GM18868 (cell line): ENCODE measurements around the gene SETD2.
"Not testable (repeated sequence)": the region's sequence is repeated elsewhere in the genome, so short reads cannot be mapped to it uniquely, and the experiment has no call there.

Source experiments
- ATAC-seq: cut with Tn5 transposase; IDR thresholded peaks from one replicate; pipeline ENCODE4 v1.9.1; 2021; ENCODE audit warnings: mild to moderate bottlenecking, moderate library complexity; ENCODE audit not compliant: unreplicated experiment

Gene SETD2, protein sequence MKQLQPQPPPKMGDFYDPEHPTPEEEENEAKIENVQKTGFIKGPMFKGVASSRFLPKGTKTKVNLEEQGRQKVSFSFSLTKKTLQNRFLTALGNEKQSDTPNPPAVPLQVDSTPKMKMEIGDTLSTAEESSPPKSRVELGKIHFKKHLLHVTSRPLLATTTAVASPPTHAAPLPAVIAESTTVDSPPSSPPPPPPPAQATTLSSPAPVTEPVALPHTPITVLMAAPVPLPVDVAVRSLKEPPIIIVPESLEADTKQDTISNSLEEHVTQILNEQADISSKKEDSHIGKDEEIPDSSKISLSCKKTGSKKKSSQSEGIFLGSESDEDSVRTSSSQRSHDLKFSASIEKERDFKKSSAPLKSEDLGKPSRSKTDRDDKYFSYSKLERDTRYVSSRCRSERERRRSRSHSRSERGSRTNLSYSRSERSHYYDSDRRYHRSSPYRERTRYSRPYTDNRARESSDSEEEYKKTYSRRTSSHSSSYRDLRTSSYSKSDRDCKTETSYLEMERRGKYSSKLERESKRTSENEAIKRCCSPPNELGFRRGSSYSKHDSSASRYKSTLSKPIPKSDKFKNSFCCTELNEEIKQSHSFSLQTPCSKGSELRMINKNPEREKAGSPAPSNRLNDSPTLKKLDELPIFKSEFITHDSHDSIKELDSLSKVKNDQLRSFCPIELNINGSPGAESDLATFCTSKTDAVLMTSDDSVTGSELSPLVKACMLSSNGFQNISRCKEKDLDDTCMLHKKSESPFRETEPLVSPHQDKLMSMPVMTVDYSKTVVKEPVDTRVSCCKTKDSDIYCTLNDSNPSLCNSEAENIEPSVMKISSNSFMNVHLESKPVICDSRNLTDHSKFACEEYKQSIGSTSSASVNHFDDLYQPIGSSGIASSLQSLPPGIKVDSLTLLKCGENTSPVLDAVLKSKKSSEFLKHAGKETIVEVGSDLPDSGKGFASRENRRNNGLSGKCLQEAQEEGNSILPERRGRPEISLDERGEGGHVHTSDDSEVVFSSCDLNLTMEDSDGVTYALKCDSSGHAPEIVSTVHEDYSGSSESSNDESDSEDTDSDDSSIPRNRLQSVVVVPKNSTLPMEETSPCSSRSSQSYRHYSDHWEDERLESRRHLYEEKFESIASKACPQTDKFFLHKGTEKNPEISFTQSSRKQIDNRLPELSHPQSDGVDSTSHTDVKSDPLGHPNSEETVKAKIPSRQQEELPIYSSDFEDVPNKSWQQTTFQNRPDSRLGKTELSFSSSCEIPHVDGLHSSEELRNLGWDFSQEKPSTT (N-terminal part only)

DNA sequence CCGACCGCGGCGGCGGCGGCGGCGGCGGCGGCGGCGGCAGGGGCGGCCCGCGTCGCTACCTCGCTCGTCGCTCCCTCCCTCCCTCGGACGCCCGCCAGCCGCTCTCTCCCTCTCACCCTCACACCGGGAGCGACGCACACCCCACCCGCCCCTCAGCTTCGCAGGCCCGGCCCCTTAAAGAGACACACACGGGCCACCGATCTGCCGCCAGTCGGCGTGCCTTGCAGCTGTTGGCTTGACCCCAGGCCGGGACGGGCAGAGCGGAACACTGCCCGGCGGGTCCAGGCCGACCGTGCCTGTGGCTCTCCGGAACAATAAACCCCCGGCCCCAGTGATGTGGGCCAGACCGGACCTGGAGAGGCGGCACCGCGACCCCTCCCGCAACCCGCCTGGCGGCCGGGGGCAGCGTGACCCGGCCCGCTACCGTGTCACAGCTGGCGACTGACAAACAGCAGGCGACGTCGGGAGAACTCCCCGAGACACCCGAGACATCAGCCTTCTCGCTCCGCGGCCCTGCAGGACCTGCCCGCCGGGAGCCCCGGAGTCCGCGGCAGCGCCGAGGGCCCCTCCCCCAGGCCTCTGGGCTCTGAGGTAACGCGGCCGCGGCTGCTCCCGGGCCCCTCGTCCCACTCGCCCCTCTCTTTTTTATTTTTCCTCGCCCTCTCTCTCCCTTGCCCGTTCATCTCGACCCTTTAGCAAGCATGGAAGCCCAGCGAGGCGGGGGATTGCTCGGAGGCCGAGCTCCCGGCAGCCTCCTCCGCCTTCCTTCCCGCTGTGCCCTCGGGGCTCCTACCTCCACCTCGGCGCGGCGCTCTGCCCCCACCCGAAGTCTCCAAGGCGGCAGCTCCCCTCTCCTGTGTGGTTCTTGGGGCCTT, at the start of gene SETD2:
SETD2 (minus strand) TSS at position 107 of the 875 bp plus-strand sequence. CDS start 189 bp downstream, outside the sequence.
- ATAC-seq = peak; percentile 79

DNA sequence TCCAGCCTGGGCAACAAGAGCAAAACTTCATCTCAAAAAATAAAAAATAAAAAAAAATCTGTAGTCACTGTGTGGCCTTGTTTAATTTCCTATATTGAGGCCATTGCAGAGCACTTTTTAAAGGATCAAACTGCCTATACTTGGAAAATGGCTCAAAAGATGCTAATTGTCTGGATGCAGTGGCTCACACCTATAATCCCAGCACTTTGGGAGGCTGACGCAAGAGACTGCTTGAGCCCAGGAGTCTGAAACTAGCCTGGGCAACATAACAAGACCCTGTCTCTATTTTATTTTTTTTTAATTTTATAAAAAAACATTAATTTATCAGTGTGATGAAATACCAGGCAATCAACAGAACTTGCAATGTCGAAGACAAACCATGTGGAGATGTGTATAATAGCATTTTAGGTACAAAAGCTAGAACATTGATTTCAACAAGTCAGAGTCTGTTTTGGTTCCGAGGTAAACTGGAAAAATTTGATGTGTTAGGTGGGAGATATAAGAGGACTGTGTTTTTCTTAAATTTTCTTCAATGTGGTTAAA, 47.0 kb upstream of the SETD2 start:
- no peak for ATAC-seq

DNA sequence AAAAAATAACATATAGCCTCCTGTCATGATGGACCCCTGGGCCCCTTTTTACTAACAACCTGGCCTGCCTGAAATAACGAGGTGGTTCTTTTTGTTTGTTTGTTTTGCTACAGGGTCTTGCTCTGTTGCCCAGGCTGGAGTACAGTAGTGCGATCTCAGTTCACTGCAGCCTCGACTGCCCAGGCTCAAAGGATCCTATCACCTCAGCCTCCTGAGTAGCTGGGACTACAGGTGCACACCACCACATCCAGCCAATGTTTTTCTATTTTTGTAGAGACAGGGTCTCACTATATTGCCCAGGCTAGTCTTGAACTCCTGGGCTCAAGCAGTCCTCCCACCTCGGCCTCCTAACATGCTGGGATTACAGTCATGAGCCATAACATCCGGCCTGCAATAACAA, 42.1 kb upstream of the SETD2 start:
- ATAC-seq = not testable (repeated sequence)

DNA sequence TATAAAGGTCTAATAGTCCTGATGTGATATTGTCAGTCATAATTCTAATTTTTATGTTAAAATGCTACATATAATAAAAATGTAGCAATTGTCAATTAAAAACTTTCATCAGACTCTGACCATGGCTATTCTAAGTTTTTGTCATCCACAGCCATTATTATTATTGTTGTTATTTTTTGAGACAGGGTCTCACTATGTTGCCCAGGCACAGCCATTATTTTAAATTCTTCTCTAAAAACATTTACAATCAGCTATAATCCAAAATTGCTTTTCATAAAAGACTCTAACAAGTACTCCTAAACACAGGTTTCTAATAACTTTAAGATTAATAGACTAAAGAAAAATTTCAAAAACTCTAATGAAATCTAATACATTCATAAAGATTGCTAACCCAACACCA, 41.0 kb upstream of the SETD2 start:
- ATAC-seq = no peak

DNA sequence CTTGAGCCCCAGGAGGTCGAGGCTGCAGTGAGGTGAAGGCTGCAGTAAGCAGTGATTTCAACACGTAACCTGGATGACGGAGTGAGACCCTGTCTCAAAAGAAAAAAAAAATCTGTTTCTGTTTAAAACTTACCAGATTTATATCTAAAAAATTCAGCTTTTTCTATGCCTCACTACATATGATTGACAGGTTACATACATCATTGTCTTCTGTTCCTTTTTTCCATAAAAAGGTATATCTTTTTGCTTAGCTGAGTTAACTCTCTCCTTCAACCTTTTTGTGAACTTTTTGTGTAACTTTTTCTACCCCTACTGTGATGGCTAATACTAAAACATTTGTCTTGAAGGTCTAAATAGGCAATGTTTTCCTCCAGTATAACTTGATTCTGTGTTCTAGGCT, 38.6 kb upstream of the SETD2 start:
- ATAC-seq = no peak

DNA sequence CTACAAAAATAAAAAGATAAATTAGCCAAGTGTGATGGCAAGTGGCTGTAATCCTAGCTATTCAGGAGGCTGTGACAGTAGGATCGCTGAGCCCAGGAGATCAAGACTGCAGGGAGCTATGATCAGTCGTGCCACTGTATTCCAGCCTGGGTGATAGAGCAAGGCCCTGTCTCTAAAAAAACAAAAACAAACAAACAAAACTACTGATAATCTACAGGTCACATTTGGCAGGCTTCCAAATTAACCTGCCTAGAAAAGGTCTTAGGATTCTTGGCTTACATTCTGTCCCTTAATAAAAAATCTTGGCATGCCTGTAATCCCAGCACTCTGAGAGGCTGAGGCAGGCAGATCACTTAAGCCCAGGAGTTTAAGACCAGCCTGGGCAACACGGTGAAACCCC, 33.4 kb upstream of the SETD2 start:
- no peak for ATAC-seq

DNA sequence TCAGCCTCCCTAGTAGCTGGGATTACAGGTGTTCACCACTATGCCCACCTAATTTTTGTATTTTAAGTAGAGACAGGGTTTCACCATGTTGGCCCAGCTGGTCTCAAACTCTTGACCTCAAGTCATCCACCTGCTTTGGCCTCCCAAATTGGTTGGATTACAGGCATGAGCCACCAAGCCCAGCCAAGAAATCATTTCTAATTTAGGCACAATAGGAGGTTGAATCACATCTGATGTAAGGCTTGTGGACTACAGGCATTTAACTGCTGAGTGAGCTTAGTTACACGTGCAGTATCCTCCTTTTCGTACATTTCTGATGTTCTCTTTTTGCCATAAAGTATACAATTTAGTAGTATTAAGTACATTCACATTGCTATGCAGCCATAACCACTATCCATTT, 31.1 kb upstream of the SETD2 start:
- ATAC-seq = no peak

DNA sequence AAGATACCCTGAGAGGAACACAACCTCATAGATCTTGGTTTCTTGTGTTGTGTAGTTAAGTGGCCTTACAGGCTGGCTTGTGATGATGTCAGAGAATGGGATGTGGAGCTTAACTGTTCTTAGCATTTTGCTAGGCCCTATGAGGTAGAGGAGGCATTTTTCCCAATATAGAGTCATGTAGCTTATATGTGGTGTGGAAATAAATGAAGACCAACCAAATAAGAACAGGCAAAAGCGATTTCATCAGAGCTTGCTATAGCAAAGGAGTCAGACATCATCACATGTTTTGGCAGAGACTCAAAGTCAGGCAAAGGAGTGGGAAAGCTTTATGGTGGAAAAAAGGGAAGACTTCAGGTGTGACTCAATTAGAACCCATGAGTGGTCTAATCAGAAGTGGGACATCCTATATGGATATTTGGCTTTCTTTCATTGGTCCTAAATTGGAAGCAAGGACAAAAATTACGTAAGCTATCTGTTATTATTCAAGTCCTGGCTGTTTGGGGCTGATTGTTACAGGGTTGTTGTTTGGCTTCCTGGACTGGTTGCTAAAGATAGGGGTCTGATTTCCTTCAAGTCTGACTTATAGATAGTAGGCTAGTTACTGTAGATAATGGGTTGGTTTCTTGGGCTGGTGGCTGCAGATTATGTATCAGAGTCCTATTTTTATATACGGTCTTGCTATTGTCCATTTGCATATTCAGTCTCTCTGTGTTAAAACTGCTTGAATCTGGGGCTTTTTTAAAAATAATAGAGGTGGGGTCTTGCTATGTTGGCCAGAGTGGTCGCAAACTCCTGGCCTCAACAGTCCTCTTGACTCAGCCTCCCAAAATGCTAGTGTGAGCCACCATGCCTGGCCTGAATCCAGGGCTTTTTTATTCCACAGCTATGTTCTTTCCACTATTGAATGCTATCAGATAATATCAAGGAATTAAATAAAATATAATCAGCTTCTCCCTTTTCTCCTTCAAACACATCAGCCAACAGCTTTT, 30.3 kb upstream of the SETD2 start:
- ATAC-seq = no peak

DNA sequence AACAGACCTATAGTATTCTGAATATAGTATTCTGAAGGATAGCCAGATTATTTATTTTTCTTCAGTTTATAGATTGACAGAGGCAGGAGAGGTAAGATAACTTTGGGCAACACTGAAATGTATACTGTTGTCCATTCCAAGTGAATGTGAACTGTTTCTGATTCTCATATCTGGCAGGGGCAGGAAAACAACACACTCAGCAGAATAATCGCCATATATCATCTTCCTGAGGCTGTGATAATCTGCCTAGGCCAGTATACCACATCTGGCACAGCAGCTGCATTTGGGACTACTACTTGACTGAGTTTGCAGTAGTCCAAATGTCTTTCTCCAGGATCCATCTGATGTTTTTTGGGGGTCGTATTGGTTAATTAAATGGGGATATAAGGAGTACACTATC, 22.4 kb upstream of the SETD2 start:
- no peak for ATAC-seq

DNA sequence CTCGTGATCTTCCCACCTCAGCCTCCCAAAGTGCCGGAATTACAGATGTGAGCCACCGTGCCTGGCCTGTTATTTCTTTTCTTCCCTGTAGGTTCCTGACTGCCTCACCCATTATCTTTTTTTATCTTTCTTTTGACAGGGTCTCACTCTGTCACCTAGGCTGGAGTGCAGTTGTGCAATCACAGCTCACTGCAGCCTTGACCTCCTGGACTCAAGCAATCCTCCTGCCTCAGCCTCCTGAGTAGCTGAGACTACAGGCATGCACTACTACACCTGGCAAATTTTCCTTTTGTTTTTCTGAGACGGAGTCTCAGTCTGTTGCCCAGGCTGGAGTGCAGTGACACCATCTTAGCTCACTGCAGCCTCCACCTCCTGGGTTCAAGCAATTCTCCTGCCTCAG, 17.8 kb upstream of the SETD2 start:
- not testable (repeated sequence) for ATAC-seq

DNA sequence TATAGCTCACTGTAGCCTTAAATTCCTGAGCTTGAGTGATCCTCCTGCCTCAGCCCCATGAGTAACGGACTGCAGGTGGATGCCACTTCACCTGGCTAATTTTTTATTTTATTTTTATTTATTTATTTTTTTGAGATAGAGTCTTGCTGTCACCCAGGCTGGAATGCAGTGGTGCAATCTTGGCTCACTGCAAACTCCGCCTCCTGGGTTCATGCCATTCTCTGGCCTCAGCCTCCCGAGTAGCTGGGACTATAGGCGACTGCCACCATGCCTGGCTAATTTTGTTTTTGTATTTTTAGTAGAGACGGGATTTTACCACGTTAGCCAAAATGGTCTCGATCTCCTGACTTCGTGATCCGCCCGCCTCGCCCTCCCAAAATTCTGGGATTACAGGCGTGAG, 16.1 kb upstream of the SETD2 start:
- ATAC-seq = not testable (repeated sequence)

DNA sequence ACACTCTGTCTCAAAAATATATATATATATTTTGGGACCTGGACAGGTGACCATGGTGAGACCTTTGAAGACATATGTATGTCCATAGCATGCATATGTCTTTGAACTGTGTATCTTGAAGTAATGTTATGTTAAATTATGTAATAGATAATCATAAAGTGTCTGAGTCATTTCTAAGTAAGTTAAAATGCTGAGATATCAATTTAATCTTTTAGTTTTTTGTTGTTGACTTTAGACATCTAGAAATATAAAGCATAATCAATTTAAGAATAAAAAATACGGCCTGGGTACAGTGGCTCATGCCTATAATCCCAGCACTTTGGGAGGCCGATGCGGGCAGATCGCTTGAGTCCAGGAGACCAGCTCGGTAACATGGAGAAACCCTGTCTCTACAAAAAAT, 12.7 kb upstream of the SETD2 start:
- no peak for ATAC-seq

DNA sequence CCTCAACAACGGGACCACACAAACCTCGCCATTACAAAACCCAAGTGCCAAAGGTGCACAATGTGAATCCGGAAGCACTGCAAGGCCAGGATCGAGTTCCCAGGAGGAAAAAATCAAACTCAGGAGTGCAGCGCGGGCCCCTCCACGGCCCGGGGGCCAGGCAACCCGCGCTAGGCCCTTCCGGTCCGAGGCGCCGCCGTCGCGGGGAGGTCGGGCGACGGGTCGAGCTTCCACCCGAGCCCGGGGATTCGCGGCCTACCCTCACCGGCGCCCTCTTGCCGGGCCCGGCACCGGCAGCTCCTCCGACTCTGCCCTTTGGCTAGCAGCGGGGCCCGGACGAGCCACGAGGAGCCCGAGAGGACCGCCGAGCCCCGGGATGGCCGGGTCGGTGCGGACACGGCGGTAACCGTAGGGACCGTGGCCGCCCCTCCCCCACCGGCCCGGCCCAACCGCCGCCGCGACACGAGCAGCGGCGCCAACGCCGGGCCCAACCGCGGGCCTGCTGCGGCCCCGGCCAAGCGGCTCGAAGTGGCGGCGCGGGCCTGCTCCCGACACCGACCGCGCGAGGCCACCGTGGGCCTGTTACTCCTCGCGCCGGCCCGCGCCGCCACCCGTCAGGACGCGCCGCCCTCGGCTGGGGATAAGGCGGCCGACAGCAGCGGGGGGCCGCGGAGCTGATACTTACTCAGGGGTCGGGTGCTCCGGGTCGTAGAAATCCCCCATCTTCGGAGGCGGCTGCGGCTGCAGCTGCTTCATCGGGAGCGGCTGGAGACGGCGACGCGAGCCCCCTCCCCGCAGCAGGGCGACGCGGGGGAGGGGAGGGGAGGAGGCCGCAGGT, 525 bp downstream of the SETD2 start:
- ATAC-seq = peak; percentile 18

DNA sequence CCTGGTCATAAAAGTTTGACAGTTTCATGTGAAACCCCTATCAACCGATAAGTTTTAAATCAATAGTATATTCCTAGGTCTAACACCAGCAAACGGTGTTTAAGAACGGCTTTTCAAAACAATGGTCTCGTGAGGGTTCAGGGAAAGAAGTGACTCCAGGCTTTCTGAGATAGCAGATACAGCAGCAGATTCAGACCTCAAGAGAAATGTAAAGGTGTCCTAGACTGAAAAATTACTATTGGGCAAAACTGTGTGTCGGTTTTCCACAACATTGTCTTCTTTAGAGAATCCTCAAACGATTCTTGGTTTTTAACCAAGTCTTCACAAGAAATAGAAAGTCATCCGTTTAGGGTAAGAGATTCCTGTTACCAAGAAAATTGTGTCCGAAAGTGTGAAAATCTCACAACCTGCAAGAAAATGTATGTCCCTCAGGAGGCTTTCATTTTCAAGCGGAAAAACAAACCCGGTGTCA, 1.2 kb downstream of the SETD2 start:
- ATAC-seq = no peak

DNA sequence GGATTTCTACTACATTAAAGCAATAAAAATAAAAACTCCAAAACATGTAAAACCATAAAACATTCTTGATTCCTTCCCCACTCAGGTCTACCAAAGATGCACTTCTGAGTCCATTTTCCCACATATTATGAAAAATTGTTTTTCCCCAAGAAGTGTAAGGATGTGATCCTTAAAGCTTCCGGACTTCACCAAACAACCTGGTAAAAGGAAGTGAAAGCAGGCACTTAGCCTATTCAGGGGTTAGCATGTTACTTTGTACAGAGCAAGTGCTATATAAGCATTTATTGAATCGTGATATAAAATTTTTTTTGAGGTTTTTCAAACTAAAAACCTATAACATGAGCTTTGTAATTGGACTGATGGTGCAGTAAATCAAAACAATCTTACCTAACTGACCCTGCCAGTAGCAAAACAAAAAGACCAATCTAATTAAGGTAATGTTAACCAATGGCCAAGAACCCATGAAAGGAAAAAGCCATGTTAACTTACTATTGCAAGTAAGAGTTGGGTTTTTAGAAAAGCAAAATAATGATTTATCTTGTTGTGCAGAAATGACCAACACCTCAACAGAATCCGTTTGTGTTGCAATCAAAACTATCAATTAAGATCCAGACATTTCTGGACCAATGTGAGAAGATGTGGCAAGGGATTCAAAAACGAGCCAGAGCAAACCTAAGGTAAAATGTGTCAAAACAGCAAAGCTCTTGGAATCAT, 1.8 kb downstream of the SETD2 start:
- no peak for ATAC-seq

DNA sequence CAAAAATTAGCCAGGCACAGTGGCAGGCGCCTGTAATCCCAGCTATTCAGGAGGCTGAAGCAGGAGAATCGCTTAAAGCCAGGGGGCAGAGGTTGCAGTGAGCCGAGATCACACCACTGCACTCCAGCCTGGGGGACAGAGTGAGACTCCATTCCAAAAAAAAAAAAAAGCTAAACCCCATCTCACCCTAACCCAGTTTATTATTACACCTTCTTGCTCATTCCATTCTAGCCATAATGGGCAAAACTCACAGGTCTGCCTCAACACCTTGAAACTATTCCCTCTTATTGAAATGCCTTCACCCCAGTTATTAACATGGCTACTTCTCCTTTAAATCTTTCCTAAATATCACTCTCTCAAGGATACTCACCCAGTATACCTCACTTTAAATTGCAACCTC, 4.1 kb downstream of the SETD2 start:
- ATAC-seq = no peak

DNA sequence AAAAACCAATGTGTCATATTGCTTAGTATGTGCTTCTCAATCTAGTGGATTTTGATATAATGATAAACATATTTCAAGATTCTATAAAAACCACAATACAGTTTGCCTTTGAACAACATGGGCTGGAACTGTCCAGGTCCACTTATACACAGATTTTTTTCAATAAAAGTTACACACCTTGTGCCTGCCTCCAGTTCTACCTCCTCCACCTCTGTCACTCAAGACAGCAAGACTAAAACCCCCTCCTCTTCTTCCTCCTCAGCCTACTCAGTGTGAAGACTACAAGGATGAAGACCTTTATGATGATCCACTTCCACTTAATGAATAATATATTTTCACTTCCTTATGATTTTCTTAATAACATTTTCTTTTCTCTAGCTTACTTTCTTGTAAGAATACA, 5.7 kb downstream of the SETD2 start:
- no peak for ATAC-seq
